Measurements from ENCODE around the gene HOXC9.
"Not testable (repeated sequence)": the region's sequence is repeated elsewhere in the genome, so short reads cannot be mapped to it uniquely, and the experiment has no call there.

DNA sequence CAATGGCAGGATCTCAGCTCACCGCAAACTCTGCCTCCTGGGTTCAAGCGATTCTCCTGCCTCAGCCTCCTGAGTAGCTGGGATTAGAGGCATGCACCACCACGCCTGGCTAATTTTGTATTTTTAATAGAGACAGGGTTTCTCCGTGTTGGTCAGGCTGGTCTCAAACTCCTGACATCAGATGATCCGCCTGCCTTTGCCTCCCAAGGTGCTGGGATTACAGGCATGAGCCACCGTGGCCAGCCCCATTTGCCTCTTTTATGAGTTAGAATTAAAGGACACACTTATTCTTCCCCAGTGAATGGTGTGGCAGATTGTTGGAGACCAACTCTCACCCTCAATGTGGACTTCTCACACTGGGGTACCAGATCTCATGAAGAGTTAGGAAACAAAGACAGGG lies 42.1 kb downstream of the HOXC9 start:
- not testable (repeated sequence) for TF ChIP-seq CTCF, POLR2A (IDR thresholded peaks at IDR 0.05)

All from upper lobe of left lung (tissue), 4 donors.